Naive thymus-derived CD4-positive, alpha-beta T cell (primary cell): ENCODE measurements around the gene DYSF. TPM values are rescaled to one million over a fixed set of nuclear protein-coding genes. Genes with fewer than 3 reads are reported as not detected.
"Not testable (repeated sequence)": the region's sequence is repeated elsewhere in the genome, so short reads cannot be mapped to it uniquely, and the experiment has no call there.

ENCODE experiments used
- ATAC-seq: fragments of 150-1000 bp; cut with Tn5 transposase; 2 replicates; pipeline ENCODE4 v1.10.0; 2021; ENCODE audit warnings: mild to moderate bottlenecking, moderate library complexity
- CTCF ChIA-PET: fragments of 350-600 bp; sonication (Branson Sonifier 250); formaldehyde crosslinking; loops from one replicate; lab custom pipeline; 2021; ENCODE audit warnings: antibody characterized with exemption; lab: Charles Lee
- POLR2A ChIA-PET: fragments of 350-600 bp; sonication (Branson Sonifier 250); formaldehyde crosslinking; loops from one replicate; lab custom pipeline; 2021; ENCODE audit warnings: antibody characterized with exemption, inconsistent platforms; lab: Charles Lee
- DNase-seq, 9 donors: peaks; one replicate each; pipeline versions ENCODE4 v3.0.0 to v3.0.0-alpha.2; 2020 to 2022; ENCODE audit warnings: mixed read lengths in 1 of 9
- H3K27ac ChIP-seq: one replicate; pipeline ENCODE4 v1.7.0; 2013; ENCODE audit warnings: mild to moderate bottlenecking, low read depth, low read length, moderate library complexity
- H3K27me3 ChIP-seq, 2 donors: one replicate each; pipeline ENCODE4 v1.7.0; 2013; ENCODE audit warnings: low read length in 2 of 2, mild to moderate bottlenecking in 2 of 2, moderate library complexity in 2 of 2; ENCODE audit not compliant: control insufficient read depth in 2 of 2, insufficient read depth in 2 of 2
- H3K36me3 ChIP-seq, 3 experiments: 1 replicate in 2 of 3; 2 replicates in 1 of 3; pipeline ENCODE4 v1.7.0; 2013; ENCODE audit warnings: low read length in 3 of 3, mild to moderate bottlenecking in 3 of 3, moderate library complexity in 1 of 3; ENCODE audit not compliant: insufficient read depth in 3 of 3, control insufficient read depth in 2 of 3
- H3K4me1 ChIP-seq, 2 donors: one replicate each; pipeline ENCODE4 v1.7.0; 2013; ENCODE audit warnings: low read length in 2 of 2, mild to moderate bottlenecking in 2 of 2, moderate library complexity in 1 of 2; ENCODE audit not compliant: control insufficient read depth in 2 of 2, insufficient read depth in 2 of 2
- H3K4me3 ChIP-seq: 2 replicates; pipeline ENCODE4 v1.7.0; 2013; ENCODE audit warnings: mild to moderate bottlenecking, low read length
- H3K9me3 ChIP-seq, 3 experiments: 1 replicate in 2 of 3; 2 replicates in 1 of 3; pipeline ENCODE4 v1.7.0; 2013; ENCODE audit warnings: low read length in 3 of 3; ENCODE audit not compliant: control insufficient read depth in 2 of 3
- H3K27ac Mint-ChIP-seq, 9 donors: one replicate each; pipeline ENCODE4 v1.8.0; 2020 to 2022; ENCODE audit warnings: mixed read lengths in 9 of 9, mild to moderate bottlenecking in 8 of 9, moderate library complexity in 5 of 9, inconsistent platforms in 2 of 9
- H3K27me3 Mint-ChIP-seq, 5 donors: one replicate each; pipeline ENCODE4 v1.8.0; 2021 to 2022; ENCODE audit warnings: mixed read lengths in 5 of 5, mild to moderate bottlenecking in 1 of 5
- H3K36me3 Mint-ChIP-seq, 5 donors: one replicate each; pipeline ENCODE4 v1.8.0; 2020 to 2022; ENCODE audit warnings: mixed read lengths in 5 of 5, mild to moderate bottlenecking in 3 of 5, inconsistent platforms in 1 of 5
- H3K4me1 Mint-ChIP-seq, 7 donors: one replicate each; pipeline ENCODE4 v1.8.0; 2020 to 2022; ENCODE audit warnings: mixed read lengths in 7 of 7, mild to moderate bottlenecking in 3 of 7, inconsistent platforms in 1 of 7
- H3K4me3 Mint-ChIP-seq, 10 donors: one replicate each; pipeline ENCODE4 v1.8.0; 2020 to 2022; ENCODE audit warnings: mild to moderate bottlenecking in 10 of 10, mixed read lengths in 10 of 10, moderate library complexity in 6 of 10, inconsistent platforms in 2 of 10
- H3K9me3 Mint-ChIP-seq, 11 donors: one replicate each; pipeline ENCODE4 v1.8.0; 2020 to 2022; ENCODE audit warnings: mixed read lengths in 11 of 11, mild to moderate bottlenecking in 4 of 11, inconsistent platforms in 1 of 11, moderate library complexity in 1 of 11
- intact Hi-C, 2 donors: fragments of 100-400 bp; cut with micrococcal nuclease; formaldehyde crosslinking; loops; one replicate each; pipeline ENCODE4 v1.15.1; 2023
- polyA plus RNA-seq, 2 donors: library from polyadenylated mRNA; unstranded; fragments of 300-500 nt; fragmentation: Illumina TruSeq; gene quantifications; one replicate each; pipeline ENCODE4 v1.2.3, GENCODE V29; 2021
- total RNA-seq, 6 experiments: library from RNA in 5 of 6; stranded (reverse) in 5 of 6; gene quantifications; 1 replicate in 5 of 6; 2 replicates in 1 of 6; pipeline ENCODE4 v1.2.3 and lab custom pipeline; 2021 to 2026

DYSF gene
- total and polyA plus RNA-seq, 7 experiments from 2014 or later: 0.14 to 28.2 (median 0.32) TPM; not detected in 2

DNA sequence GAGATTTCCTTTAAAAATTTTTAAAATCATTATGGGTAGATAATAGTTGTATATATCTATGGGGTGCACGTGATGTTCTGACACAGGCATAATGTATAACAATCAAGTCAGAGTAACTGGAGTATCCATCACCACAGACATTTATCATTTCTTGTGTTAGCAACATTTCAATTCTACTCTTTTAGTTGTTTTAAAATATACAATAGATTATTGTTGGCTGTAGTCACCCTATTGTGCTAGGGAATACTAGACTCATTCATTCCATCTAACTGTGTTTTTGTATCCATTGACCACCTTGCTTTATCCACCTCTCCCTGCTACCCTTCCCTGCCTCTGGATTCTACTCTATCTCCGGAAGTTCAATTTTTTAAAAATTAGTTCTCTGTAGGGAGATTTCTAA is 31.0 kb downstream of the DYSF start:
- H3K36me3 Mint-ChIP-seq: no peaks in the 10 kb centered on the region
- H3K36me3 ChIP-seq: no peaks in the 10 kb centered on the region

GRCh38 chr2:71486881-71487640 is 33.7 kb downstream of the DYSF start:
- Mint-ChIP-seq H3K27ac (no peak overlapping the region), H3K4me3 (no peak overlapping the region), H3K4me1 (no peaks in the 10 kb centered on the region), H3K27me3 (peaks cover 0 to 8% (median 0%) of the 10 kb centered on the region in 5 donors), H3K9me3 (peaks cover 0 to 3% (median 0%) of the 10 kb centered on the region in 11 donors), H3K36me3 (no peaks in the 10 kb centered on the region)
- Histone ChIP-seq H3K36me3 (no peaks in the 10 kb centered on the region), H3K27ac (no peak overlapping the region), H3K9me3 (no peaks in the 10 kb centered on the region), H3K4me1 (no peaks in the 10 kb centered on the region), H3K4me3 (no peak overlapping the region), H3K27me3 (no peaks in the 10 kb centered on the region)
- ATAC-seq: no peak
- ChIA-PET POLR2A (no interaction called here), CTCF (no interaction called here)
- no peak for DNase-seq
- intact Hi-C loops: no loop called here

More for the DNA sequence above, 31.0 kb downstream of the DYSF start:
- DNase-seq: no peak
- Histone ChIP-seq H3K27ac (no peak overlapping the region), H3K27me3 (no peaks in the 10 kb centered on the region), H3K9me3 (no peaks in the 10 kb centered on the region), H3K4me3 (no peak overlapping the region), H3K4me1 (no peaks in the 10 kb centered on the region)
- Mint-ChIP-seq H3K27me3 (peaks cover 0 to 13% (median 3%) of the 10 kb centered on the region in 5 donors), H3K9me3 (no peaks in the 10 kb centered on the region), H3K4me3 (no peak overlapping the region), H3K27ac (no peak overlapping the region), H3K4me1 (no peaks in the 10 kb centered on the region)
- POLR2A ChIA-PET: no interaction called here
- no peak for ATAC-seq
- CTCF ChIA-PET: no interaction called here
- intact Hi-C loops: no loop called here

- ATAC-seq, intact Hi-C loops, H3K27ac Mint-ChIP-seq, H3K9me3 Mint-ChIP-seq, H3K4me1 Mint-ChIP-seq, H3K27me3 ChIP-seq, H3K27ac ChIP-seq, H3K4me3 ChIP-seq, DNase-seq, CTCF ChIA-PET, H3K4me3 Mint-ChIP-seq, H3K4me1 ChIP-seq, H3K36me3 ChIP-seq, H3K9me3 ChIP-seq, H3K36me3 Mint-ChIP-seq: not testable (repeated sequence)
- POLR2A ChIA-PET: interaction anchor here (0.6 kb wide), 1 partner anchor 282 kb away, joined by 3 read pairs; no protein-coding TSS in a partner anchor
- H3K27me3 Mint-ChIP-seq: peaks cover 0 to 10% (median 4%) of the 10 kb centered on the region in 5 donors
Measured at GRCh38 chr2:71491551-71491950, 38.2 kb downstream of the DYSF start.

GRCh38 chr2:71492112-71492511 is 38.8 kb downstream of the DYSF start:
- CTCF ChIA-PET: no interaction called here
- no peaks in the 10 kb centered on the region for H3K4me1 ChIP-seq
- no peak overlapping the region for H3K27ac ChIP-seq
- H3K36me3 ChIP-seq: no peaks in the 10 kb centered on the region
- no peak overlapping the region for H3K4me3 ChIP-seq
- H3K4me3 Mint-ChIP-seq: no peak overlapping the region
- intact Hi-C loops: no loop called here
- H3K27me3 ChIP-seq: no peaks in the 10 kb centered on the region
- POLR2A ChIA-PET: no interaction called here
- H3K27ac Mint-ChIP-seq: no peak overlapping the region
- no peaks in the 10 kb centered on the region for H3K9me3 ChIP-seq
- H3K27me3 Mint-ChIP-seq: peaks cover 0 to 11% (median 3%) of the 10 kb centered on the region in 5 donors
- H3K9me3 Mint-ChIP-seq: peaks cover 0 to 3% (median 0%) of the 10 kb centered on the region in 11 donors
- ATAC-seq: no peak
- H3K36me3 Mint-ChIP-seq: no peaks in the 10 kb centered on the region
- no peak for DNase-seq
- no peaks in the 10 kb centered on the region for H3K4me1 Mint-ChIP-seq

DNA sequence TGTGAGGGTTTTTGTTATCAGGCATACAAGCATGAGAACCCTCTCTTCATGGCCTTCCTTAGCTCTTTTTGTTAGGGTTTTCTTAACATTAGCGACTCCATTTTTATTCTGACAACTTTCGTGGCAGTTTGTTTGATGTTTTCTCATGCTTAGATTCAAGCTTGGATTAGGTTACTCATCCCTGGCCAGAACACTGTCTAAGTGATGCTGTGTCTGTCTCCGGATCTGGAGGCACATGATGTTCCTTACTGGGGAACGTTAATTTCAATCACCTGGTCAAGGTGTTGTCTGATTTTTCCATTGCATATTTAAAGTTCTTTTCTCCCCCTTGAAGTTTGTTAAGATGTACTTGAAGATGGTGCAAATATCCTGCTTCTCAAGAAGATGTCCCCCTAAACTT is 40.7 kb downstream of the DYSF start:
- Mint-ChIP-seq H3K27me3 (peaks cover 0 to 7% (median 3%) of the 10 kb centered on the region in 5 donors), H3K36me3 (no peaks in the 10 kb centered on the region), H3K9me3 (peaks cover 0 to 3% (median 0%) of the 10 kb centered on the region in 11 donors), H3K27ac (no peak overlapping the region), H3K4me1 (no peaks in the 10 kb centered on the region), H3K4me3 (no peak overlapping the region)
- Histone ChIP-seq H3K9me3 (no peaks in the 10 kb centered on the region), H3K27me3 (no peaks in the 10 kb centered on the region), H3K4me3 (no peak overlapping the region), H3K4me1 (no peaks in the 10 kb centered on the region), H3K36me3 (no peaks in the 10 kb centered on the region), H3K27ac (no peak overlapping the region)
- POLR2A ChIA-PET: no interaction called here
- ATAC-seq (no peak), DNase-seq (no peak)
- intact Hi-C loops: no loop called here
- CTCF ChIA-PET: no interaction called here

DNA sequence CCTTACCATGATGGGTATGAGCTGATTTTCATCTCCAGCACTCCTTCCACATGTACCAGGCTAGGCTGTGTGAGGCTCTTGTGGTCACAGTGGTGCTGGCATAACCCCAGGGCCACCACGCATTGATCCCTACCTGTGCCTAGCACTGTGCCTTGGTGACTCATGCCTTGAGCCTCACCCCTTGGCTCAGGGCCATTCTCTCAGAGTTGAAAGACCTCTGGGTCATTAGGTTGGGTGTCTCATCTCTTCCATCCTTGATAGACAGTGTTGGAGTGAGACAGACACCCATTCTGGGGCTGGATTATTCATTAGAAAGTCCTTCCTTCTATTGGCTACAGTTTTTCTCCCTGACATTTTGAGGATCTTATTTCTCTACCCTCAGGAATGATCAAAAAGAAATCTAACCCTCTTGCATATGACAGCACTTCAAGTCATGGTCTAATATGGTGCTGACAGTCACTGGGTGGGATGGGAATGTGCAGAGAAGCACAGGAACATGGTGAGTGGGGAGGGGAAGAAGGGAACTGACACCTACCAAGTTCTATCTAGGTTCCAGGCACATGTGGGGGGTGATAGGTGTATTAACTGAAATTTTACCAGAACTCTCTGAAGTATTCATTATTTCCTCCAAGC is 41.3 kb downstream of the DYSF start:
- Histone ChIP-seq H3K4me1 (no peaks in the 10 kb centered on the region), H3K9me3 (no peaks in the 10 kb centered on the region), H3K27ac (no peak overlapping the region), H3K36me3 (no peaks in the 10 kb centered on the region), H3K4me3 (no peak overlapping the region), H3K27me3 (no peaks in the 10 kb centered on the region)
- CTCF ChIA-PET: interaction anchor here (0.6 kb wide), 1 partner anchor 344 kb away, joined by 3 read pairs; no protein-coding TSS in a partner anchor
- DNase-seq (no peak), ATAC-seq (no peak)
- Mint-ChIP-seq H3K4me1 (no peaks in the 10 kb centered on the region), H3K9me3 (peaks cover 0 to 3% (median 0%) of the 10 kb centered on the region in 11 donors), H3K4me3 (no peak overlapping the region), H3K36me3 (no peaks in the 10 kb centered on the region), H3K27ac (no peak overlapping the region), H3K27me3 (peaks cover 0 to 7% (median 3%) of the 10 kb centered on the region in 5 donors)
- POLR2A ChIA-PET: no interaction called here
- intact Hi-C loops: no loop called here
